ENCODE results near the gene CACNA1H.

DNA sequence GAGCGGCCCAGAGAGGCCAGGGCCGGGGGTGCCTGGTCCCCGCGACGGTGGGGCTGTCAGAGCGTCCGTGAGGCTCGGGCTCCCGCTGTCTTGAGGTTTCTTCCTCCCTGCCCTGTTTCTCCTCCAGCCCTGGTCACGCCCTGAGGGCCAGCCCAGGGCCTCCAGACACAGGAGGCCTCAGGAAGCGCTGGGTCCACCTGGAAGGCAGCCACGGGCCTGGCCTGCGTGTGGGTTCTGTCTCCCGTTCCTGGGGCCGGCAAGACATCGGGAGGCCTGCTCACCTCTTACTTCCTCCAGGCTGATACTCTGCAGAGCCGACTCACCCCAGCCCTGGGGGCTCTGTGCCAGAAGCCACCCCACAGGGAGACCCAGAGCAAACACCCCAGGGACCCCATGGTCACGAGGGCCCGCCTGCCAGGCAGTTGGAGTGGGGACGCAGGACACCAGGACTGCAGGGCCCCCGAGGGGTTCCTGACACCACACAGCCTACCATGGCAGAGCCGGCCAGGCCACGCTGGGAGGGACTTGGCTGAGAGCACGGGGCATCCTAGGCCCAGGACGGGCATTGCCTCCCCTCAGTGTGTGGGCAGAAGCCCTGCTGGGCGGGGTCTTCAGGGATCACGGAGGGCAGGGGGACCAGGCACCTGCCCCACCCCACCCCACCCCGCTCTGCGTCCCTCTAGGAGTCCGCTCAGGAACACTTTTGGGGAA is 18.9 kb upstream of the CACNA1H start:
- TF ChIP-seq, protein P1, sequence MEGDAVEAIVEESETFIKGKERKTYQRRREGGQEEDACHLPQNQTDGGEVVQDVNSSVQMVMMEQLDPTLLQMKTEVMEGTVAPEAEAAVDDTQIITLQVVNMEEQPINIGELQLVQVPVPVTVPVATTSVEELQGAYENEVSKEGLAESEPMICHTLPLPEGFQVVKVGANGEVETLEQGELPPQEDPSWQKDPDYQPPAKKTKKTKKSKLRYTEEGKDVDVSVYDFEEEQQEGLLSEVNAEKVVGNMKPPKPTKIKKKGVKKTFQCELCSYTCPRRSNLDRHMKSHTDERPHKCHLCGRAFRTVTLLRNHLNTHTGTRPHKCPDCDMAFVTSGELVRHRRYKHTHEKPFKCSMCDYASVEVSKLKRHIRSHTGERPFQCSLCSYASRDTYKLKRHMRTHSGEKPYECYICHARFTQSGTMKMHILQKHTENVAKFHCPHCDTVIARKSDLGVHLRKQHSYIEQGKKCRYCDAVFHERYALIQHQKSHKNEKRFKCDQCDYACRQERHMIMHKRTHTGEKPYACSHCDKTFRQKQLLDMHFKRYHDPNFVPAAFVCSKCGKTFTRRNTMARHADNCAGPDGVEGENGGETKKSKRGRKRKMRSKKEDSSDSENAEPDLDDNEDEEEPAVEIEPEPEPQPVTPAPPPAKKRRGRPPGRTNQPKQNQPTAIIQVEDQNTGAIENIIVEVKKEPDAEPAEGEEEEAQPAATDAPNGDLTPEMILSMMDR (IDR thresholded peaks at IDR 0.05) = no peak
- TF ChIP-seq TCF7L2 (IDR thresholded peaks at IDR 0.05; ENCODE audit: low read depth, low read length) = no peak
- TF ChIP-seq POLR2AphosphoS5 (IDR thresholded peaks at IDR 0.05; ENCODE audit: low read depth, low read length) = no peak
